Endothelial cell of umbilical vein (primary cell): ENCODE data around the gene SPARC.

Experiments
- CTCF ChIP-seq, 2 donors: IDR thresholded peaks; 1 replicate in 1 of 2; 2 replicates in 1 of 2; pipeline ENCODE4 v1.5.1; 2011; ENCODE audit warnings: low read length in 2 of 2, mild to moderate bottlenecking in 2 of 2, moderate library complexity in 2 of 2, control low read depth in 1 of 2, inconsistent platforms in 1 of 2, low read depth in 1 of 2; ENCODE audit not compliant: insufficient read depth in 1 of 2; ENCODE audit errors: extremely low read depth in 1 of 2
- EZH2 ChIP-seq: IDR thresholded peaks from 2 replicates; pipeline ENCODE4 v1.6.1; 2012; ENCODE audit warnings: borderline replicate concordance, low read depth, mild to moderate bottlenecking, moderate library complexity, low read length, inconsistent platforms; ENCODE audit not compliant: severe bottlenecking
- POLR2A ChIP-seq: IDR thresholded peaks from 2 replicates; pipeline ENCODE4 v1.6.1; 2012; ENCODE audit warnings: low read depth, mild to moderate bottlenecking, control low read depth, low read length
- POLR2AphosphoS5 ChIP-seq: IDR thresholded peaks from 2 replicates; pipeline ENCODE4 v1.6.1; 2012; ENCODE audit warnings: low read depth, mild to moderate bottlenecking, control low read depth, low read length, moderate library complexity; ENCODE audit not compliant: insufficient read depth

DNA sequence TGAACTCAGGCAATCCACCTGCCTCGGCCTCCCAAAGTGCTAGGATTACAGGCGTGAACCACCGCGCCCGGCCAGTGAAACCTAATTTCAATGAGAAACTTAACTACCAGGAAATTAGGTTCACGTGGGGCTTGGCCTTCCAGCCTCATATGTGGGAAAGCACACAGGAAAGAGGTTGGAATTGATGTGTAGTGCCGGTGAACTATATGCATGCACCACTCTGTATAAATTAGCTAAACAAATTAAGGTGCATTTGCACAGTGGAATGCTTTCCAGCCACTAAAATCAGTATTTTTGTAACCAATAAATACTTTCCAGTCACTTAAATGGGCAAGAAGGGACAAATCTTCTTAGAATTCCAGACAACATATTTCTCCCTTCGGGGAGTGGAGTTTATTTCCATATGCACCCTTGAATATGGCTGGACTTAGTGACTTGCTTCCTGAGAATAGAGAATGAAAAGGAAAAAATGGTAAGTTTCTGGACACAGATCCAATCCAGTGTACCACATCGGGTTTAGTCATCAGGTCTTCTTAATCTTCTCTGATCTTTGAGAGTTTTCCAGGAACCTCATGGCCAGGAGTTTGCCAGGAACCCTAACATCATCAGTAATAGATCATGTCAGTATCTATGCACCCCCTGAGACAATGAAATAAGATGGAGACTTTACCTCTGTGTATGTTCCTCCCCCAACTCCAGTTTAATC is 46.8 kb upstream of the SPARC start:
- TF ChIP-seq POLR2AphosphoS5 (no peak), EZH2 (no peak), CTCF (IDR thresholded peaks at IDR 0.05; ENCODE audit: extremely low read depth in 1 of 2, insufficient read depth in 1 of 2, low read depth in 1 of 2, low read length in 2 of 2) (no peak), POLR2A (no peak)
